Left colon (tissue), 2 donors: ENCODE data around the gene MSH3. TPM values are rescaled to one million over a fixed set of nuclear protein-coding genes. Genes with fewer than 3 reads are reported as not detected.
"Not testable (repeated sequence)": the region's sequence is repeated elsewhere in the genome, so short reads cannot be mapped to it uniquely, and the experiment has no call there.

Source experiments
- ATAC-seq: fragments of 200-7000 bp; cut with Tn5 transposase; one replicate; pipeline ENCODE4 v1.9.1; 2020; ENCODE audit warnings: mild to moderate bottlenecking, moderate library complexity
- DNase-seq, 2 donors: peaks; one replicate each; pipeline ENCODE4 v3.0.0-alpha.2; 2020
- intact Hi-C, 2 donors: fragments of 100-400 bp; cut with DNase I in 1 of 2; cut with micrococcal nuclease in 1 of 2; formaldehyde crosslinking; loops; one replicate each; pipeline versions ENCODE4 v1.11.2 to v1.14.0; 2022; cut with DNase I, micrococcal nuclease
- total RNA-seq, 2 donors: library from RNA; stranded (reverse); fragmentation: NEBNext Ultra II Directional; extraction: Animal tissue kit (Norgen Biotek cat#: 25700); gene quantifications; one replicate each; pipeline ENCODE4 v1.2.1, GENCODE V29; 2021
- donor health status: DM: no; HTN: no; CAD: no.
- donor health status: DM: yes; HTN: yes; CAD: no.

Gene MSH3
- total RNA-seq, 2 donors from 2014 or later, result 16.2 to 18.6 TPM

- intact Hi-C loops, result no loop called here
- ATAC-seq (no peak), DNase-seq (no peak)
Observed at GRCh38 chr5:80653502-80653901, 950 bp upstream of the MSH3 start.

DNA sequence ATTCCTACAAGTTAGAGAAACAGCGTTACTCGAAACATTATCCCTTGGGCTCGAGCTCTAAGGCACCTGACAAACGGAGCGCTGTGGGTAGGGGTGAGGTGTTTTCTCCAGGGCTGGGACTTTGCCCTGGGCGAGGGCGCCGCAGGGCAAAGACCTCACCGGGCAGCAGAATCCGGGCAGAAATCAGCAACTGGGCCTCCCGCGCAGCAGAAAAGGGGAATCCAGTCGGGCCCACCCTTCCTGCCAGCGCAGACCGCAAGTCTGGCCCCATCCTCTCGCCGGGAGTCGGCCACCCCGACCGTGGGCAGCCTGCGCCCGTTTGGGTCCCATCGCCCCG is 430 bp upstream of the MSH3 start:
- DNase-seq (peak; percentile 45 to 57), ATAC-seq (peak; percentile 64)
- intact Hi-C loops, result no loop called here

DNA sequence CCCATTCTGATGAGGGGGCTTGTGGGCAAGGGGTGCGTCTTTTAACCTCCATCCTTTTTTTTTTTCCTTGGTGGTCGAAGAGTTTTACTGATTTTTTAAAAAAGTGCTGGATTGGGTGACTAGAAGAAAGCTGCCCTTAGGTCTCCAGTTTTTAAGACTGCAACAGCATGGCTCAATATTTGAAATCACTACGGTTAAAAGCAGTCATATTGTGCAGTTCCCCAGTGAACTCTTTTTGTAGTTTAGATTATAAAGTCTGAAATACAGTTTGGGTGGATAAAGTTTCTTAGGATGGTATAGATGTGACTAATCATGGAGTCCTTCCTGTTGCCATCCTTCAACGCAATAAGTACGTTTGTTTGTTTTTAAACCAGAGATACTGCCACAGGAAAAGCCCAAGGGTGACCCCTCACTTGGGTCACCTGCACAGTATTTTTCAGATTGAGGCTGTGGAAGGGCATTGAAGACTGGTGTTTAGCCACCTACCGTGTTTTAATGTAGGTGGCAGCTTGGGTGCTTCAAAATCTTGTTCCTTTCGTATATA is 851 bp downstream of the MSH3 start:
- intact Hi-C loops, result no loop called here
- ATAC-seq (no peak), DNase-seq (no peak)

DNA sequence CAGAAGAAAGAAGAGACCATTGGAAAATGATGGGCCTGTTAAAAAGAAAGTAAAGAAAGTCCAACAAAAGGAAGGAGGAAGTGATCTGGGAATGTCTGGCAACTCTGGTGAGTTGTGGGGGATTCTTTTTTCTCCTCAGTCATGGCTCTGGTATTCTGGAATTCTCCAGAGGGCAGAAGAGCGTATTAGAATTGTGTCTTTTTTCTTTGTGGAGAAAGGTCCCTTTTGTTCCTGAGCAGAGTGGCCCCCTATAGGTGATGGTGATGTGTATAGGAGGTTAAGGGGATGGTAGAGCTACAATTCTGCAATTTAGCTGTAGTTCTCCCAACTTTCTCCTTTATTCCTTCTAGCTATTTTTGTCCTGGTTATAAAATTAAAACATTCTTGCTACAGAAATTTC is 2.0 kb downstream of the MSH3 start:
- DNase-seq (no peak), ATAC-seq (no peak)
- intact Hi-C loops, result no loop called here

DNA sequence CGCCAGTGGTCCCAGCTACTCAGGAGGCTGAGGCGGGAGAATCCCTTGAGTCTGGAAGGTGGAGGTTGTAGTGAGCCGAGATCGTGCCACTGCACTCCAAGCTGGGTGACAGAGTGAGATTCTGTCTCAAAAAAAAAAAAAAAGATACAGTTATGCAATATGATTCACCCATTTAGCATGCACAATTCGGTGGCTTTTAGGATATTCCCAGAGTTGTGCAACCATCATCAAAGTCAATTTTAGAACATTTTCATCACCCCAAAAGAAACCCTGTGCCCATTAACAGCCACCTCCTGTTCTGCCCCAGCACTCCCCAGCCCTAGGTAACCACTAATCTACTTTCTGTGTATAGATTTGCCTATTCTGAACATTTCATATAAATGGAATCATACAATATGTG is 4.7 kb downstream of the MSH3 start:
- no peak for ATAC-seq
- intact Hi-C loops, result no loop called here
- DNase-seq, result no peak

DNA sequence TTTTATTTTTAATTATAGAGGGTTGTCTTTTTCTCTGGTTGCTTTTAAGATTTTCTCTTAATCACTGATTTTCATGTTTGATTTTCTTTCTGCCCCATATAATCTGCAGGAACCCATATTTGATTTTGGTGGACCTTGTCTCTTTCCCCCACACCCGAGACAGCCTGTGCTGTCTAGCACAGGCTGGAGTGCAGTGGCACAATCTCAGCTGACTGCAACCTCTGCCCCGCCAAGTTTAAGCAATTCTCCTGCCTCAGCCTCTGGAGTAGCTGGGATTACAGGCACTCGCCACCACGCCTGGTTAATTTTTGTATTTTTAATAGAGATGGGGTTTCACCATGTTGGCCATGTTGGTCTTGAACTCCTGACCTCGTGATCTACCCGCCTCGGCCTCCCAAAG is 6.2 kb downstream of the MSH3 start:
- intact Hi-C loops, DNase-seq, ATAC-seq: not testable (repeated sequence)

DNA sequence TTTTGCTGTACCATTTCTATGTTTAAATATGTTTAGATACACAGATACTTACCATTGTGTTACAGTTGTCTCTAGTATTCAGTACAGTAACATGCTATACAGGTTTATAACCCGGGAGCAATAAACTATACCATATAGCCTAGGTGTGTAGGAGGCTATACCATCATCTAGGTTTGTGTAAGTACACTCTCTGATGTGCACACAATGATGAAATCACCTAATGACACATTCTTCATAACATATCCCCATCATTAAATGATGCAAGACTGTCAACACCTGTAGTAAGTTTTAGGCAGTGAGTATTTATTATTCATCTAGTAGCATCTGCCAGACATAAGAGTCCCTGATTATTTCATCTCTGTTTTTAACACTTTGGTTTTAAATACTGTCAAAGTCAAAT is 7.7 kb downstream of the MSH3 start:
- ATAC-seq (peak; percentile 97), DNase-seq (no peak)
- intact Hi-C loops, result no loop called here

- intact Hi-C loops, result no loop called here
Observed at GRCh38 chr5:80665057-80665456, 10.6 kb downstream of the MSH3 start.

DNA sequence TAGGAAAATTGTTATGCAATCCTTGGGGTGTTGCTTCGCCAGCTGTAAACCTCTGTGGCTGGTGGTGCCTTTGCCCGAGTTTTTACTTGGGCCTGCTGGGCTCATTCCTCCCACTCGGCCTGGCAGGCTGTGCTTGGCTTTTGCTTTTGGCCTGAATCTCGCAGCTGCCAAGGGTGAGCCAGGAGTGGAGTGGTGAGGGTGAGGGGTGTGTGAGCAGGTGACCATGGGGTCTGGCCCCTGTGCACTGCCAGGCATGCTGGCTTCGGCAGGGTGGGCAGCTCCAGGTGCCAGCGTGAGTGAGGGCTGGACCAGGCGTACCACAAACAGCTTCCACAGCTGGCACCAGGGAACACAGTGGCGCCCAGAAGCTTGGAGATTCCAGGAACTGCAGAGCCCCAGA is 12.9 kb downstream of the MSH3 start:
- ATAC-seq, result no peak
- intact Hi-C loops, result no loop called here
- no peak for DNase-seq

More at GRCh38 chr5:80665057-80665456, 10.6 kb downstream of the MSH3 start:
- ATAC-seq, result no peak
- DNase-seq, result no peak

GRCh38 chr5:80668016-80668969 is 13.8 kb downstream of the MSH3 start:
- intact Hi-C loops, result no loop called here
- DNase-seq (peak; percentile 25 to 52), ATAC-seq (peak; percentile 81)

DNA sequence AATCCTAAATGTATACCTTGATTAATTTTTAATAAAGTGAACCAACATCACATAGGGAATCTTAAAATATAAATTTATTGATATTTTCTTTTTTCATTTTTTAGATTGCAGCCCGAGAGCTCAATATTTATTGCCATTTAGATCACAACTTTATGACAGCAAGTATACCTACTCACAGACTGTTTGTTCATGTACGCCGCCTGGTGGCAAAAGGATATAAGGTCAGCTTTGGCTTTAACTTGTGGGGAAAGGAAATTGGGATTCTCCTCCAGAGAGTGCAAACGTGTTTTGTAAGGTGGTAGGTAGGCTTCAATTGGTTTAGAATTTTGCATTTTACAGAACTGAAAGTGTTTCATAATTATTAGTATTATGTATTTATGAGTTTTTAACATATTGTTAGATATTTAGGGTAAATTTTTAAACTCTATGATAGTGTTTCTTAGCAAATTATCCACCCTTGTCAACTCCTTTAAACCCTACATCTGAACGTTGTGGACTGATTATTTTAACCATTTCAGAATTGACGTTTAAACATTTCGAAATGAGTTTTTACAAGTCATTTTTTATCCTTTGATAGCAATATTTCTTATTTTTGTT is 17.8 kb downstream of the MSH3 start:
- peak; percentile 67 for ATAC-seq
- intact Hi-C loops, result loop anchor here in 1 of 2 donors (5.0 kb wide), 1 partner anchor 185 kb away; the partner anchor contains the start of gene FAM151B
- peak; percentile 64 to 83 for DNase-seq

GRCh38 chr5:80676706-80677105 is 22.3 kb downstream of the MSH3 start:
- DNase-seq (no peak), ATAC-seq (no peak)
- intact Hi-C loops, result no loop called here

- ATAC-seq (no peak), DNase-seq (no peak)
- intact Hi-C loops, result no loop called here
Observed at GRCh38 chr5:80686757-80687156, 32.3 kb downstream of the MSH3 start.

DNA sequence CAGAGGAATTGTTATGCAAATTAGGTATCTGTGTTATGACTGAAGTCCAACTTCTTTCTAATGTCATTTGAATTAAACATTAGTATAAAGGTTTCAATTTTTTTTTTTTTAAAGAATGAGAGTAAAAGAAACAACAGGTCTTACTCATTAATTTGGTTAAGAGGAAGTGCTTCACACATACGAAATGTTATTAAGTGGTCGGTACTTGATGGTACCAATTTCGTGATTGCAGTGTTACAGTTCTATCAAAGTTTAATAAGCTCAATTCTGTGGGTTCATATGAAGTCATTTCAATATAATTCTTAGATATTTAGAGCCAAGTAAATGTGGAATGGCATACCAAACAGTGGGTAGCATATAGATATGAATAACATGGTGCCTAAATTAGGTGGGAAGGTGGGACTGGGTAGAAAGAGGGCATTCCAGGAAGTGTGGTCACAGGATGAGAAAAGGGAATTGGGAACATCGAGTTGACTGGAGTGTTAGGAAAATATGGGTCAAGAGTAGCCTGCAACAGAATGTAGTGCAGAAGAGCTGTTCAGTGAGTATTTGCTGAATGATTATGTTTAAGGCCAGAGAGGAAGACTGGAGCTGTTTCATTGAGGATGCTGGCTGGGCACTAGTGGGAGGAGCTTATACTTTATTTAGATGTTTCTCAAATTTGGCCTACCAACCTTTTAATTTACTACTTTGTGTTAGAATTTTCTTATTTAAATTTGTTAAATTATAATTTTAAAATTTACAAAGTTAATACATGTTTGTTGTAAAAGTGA is 34.4 kb downstream of the MSH3 start:
- DNase-seq (no peak), ATAC-seq (no peak)
- intact Hi-C loops, result no loop called here

DNA sequence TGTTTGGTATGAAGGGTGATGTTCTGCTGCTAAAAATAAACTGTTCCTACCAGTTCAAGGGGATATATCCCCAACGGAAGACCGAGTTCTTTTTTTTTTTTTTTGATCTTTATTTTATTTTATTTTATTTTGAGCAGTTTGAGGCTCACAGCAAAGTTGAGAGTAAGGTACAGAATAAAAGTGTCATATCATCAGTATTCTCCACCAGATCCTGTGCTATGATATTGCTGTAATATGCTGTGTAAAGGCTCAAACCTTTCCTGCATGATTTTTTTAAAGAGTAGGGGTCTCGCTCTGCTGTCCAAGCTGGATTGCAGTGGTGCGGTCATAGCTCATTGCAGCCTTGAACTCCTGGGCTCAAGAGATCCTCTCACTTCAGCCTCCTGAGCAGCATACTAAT is 35.2 kb downstream of the MSH3 start:
- ATAC-seq (no peak), DNase-seq (no peak)
- intact Hi-C loops, result no loop called here

GRCh38 chr5:80695666-80696065 is 41.2 kb downstream of the MSH3 start:
- ATAC-seq (no peak), DNase-seq (no peak)
- intact Hi-C loops, result no loop called here

- ATAC-seq (peak; percentile 59), DNase-seq (no peak)
- intact Hi-C loops, result no loop called here
Observed at GRCh38 chr5:80696450-80696849, 42.0 kb downstream of the MSH3 start.

DNA sequence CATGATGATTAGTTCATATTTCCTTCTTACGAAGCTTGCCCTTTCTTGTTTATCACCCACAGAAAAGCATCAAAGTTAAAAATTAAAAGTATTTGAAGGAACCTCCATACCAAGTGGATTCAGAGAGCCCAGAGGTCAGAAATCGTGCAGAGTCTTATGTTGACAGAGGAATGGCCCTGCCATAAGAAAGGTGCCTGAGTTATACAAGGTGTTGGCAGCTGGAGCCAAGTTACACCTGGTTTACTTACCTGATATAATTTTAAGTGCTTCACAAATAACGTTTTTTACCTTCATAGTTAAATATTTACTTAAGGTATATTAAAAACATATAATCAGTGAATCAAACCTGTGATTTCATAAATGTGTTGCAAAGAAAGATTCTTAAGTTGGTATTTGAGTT is 42.6 kb downstream of the MSH3 start:
- peak; percentile 28 to 32 for DNase-seq
- ATAC-seq, result peak; percentile 98
- intact Hi-C loops, result no loop called here

DNA sequence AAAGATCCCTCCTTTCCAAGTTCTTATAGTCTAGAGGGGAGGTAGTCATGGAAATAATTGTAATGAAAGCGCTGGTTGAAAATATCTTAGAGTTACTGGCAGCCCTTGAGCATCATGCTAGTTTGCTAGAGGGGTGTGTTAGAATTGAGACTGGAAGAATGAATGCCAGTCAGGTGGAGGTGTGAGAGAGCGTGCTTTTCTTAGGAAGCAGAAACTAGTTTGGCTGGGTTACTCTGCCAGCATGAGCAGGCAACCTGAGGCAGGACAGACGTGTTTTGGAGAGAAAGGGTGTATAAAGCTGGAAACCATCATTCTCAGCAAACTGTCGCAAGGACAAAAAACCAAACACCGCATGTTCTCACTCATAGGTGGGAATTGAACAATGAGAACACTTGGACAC is 43.9 kb downstream of the MSH3 start:
- ATAC-seq, result no peak
- DNase-seq, result no peak

More for the DNA sequence above, 43.9 kb downstream of the MSH3 start:
- intact Hi-C loops, result no loop called here
